Hepatocyte (in vitro differentiated cells): ENCODE data around the gene FGL2. TPM values are rescaled to one million over a fixed set of nuclear protein-coding genes. Genes with fewer than 3 reads are reported as not detected.

Experiments
- DNase-seq: peaks from one replicate; pipeline ENCODE4 v3.0.0-alpha.2; 2016; ENCODE audit warnings: low spot score
- H2AFZ ChIP-seq: fragments of 200-600 bp; sonication (generic); 2 replicates; pipeline ENCODE4 v1.6.0; 2016; ENCODE audit warnings: antibody characterized with exemption, mild to moderate bottlenecking
- H3K27ac ChIP-seq: fragments of 200-600 bp; sonication (generic); 2 replicates; pipeline ENCODE4 v1.5.1; 2016; ENCODE audit warnings: mild to moderate bottlenecking
- H3K27me3 ChIP-seq: fragments of 200-600 bp; sonication (generic); 2 replicates; pipeline ENCODE4 v1.6.1; 2016
- H3K36me3 ChIP-seq: fragments of 200-600 bp; sonication (generic); replicated peaks from 2 replicates; pipeline ENCODE4 v1.5.1; 2016; ENCODE audit warnings: low read depth; ENCODE audit not compliant: insufficient read depth
- H3K4me1 ChIP-seq: fragments of 200-600 bp; sonication (generic); 2 replicates; pipeline ENCODE4 v1.5.1; 2016; ENCODE audit warnings: mild to moderate bottlenecking, moderate library complexity; ENCODE audit not compliant: insufficient read depth
- H3K4me2 ChIP-seq: fragments of 200-600 bp; sonication (generic); 2 replicates; pipeline ENCODE4 v1.6.0; 2016
- H3K4me3 ChIP-seq: fragments of 200-600 bp; sonication (generic); 2 replicates; pipeline ENCODE4 v1.5.1; 2016; ENCODE audit warnings: mild to moderate bottlenecking
- H3K79me2 ChIP-seq: fragments of 200-600 bp; sonication (generic); 2 replicates; pipeline ENCODE4 v1.6.0; 2017; ENCODE audit warnings: mild to moderate bottlenecking
- H3K9me2 ChIP-seq: fragments of 200-600 bp; sonication (generic); replicated peaks from 2 replicates; pipeline ENCODE4 v1.6.0; 2017; ENCODE audit warnings: mild to moderate bottlenecking; ENCODE audit not compliant: insufficient read depth
- H3K9me3 ChIP-seq: fragments of 200-600 bp; sonication (generic); 2 replicates; pipeline ENCODE4 v1.5.1; 2016; ENCODE audit warnings: low read depth, mild to moderate bottlenecking
- H4K20me1 ChIP-seq: fragments of 200-600 bp; sonication (generic); 2 replicates; pipeline ENCODE4 v1.6.0; 2016; ENCODE audit warnings: mild to moderate bottlenecking; ENCODE audit not compliant: insufficient read depth, poor library complexity, severe bottlenecking
- EZH2 ChIP-seq: fragments of 200-600 bp; sonication (generic); IDR thresholded peaks from 2 replicates; pipeline ENCODE4 v1.6.1; 2016; ENCODE audit warnings: antibody characterized with exemption, mild to moderate bottlenecking, borderline replicate concordance
- EZH2phosphoT487 ChIP-seq: fragments of 200-600 bp; sonication (generic); IDR thresholded peaks from one replicate; pipeline ENCODE4 v1.6.1; 2018; ENCODE audit warnings: antibody characterized with exemption, mild to moderate bottlenecking, low read depth, moderate library complexity; ENCODE audit not compliant: unreplicated experiment, severe bottlenecking
- WGBS: methylation state at CpG from one replicate; pipeline ENCODE4 v1.1.6; 2016; ENCODE audit warnings: low lambda C conversion rate; ENCODE audit errors: missing lambda C conversion rate; 5-methylcytosine and 5-hydroxymethylcytosine counted together
- polyA plus RNA-seq: library from polyadenylated mRNA; unstranded; fragments of >200 nt; fragmentation: Nextera tagmentation; extraction: Ambion mirVana; gene quantifications from 2 replicates; pipeline ENCODE4 v1.2.1, GENCODE V29; 2016
- total RNA-seq: library from RNA; depleted of rRNA; stranded (reverse); fragments of >200 nt; gene quantifications from 2 replicates; pipeline ENCODE4 v1.2.3, GENCODE V29; 2014
- TF ChIP-seq, protein P1 (sequence below): fragments of 200-600 bp; sonication (generic); IDR thresholded peaks from 2 replicates; pipeline ENCODE4 v1.5.1; 2016; ENCODE audit warnings: antibody characterized with exemption, mild to moderate bottlenecking; ENCODE audit not compliant: poor library complexity

Gene FGL2
- total and polyA plus RNA-seq, 2 experiments from 2014 or later, result 0.80 to 0.83 TPM

DNA sequence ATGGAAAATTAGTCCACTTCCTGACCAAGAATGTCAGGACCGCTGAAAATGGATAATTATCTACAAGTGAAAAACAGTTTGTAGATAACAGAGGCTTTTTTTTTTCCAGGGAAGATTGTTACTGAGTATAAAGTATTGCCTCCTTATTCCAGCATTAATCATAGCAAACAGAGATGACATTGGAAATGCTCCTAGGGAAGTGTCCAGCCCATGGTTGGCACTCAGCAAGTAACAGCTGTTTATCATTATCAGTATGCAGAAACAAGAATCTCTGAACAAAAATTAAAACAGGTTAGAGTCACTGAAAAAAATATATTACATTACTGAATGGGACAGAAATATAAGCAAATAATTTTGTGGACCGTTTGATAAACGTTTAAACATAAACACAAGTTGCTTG, 14.6 kb downstream of the FGL2 start:
- peaks cover 6% of the 10 kb centered on the region for H3K4me1 ChIP-seq
- no peak for DNase-seq
- peaks cover 3% of the 10 kb centered on the region for H3K9me3 ChIP-seq
- H3K27me3 ChIP-seq, result no peaks in the 10 kb centered on the region
- no peaks in the 10 kb centered on the region for H3K9me2 ChIP-seq
- TF ChIP-seq EZH2 (no peak), EZH2phosphoT487 (no peak)
- TF ChIP-seq, protein P1, sequence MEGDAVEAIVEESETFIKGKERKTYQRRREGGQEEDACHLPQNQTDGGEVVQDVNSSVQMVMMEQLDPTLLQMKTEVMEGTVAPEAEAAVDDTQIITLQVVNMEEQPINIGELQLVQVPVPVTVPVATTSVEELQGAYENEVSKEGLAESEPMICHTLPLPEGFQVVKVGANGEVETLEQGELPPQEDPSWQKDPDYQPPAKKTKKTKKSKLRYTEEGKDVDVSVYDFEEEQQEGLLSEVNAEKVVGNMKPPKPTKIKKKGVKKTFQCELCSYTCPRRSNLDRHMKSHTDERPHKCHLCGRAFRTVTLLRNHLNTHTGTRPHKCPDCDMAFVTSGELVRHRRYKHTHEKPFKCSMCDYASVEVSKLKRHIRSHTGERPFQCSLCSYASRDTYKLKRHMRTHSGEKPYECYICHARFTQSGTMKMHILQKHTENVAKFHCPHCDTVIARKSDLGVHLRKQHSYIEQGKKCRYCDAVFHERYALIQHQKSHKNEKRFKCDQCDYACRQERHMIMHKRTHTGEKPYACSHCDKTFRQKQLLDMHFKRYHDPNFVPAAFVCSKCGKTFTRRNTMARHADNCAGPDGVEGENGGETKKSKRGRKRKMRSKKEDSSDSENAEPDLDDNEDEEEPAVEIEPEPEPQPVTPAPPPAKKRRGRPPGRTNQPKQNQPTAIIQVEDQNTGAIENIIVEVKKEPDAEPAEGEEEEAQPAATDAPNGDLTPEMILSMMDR, result no peak
- H3K27ac ChIP-seq, result no peak overlapping the region
- H3K36me3 ChIP-seq, result no peaks in the 10 kb centered on the region
- H4K20me1 ChIP-seq, result no peaks in the 10 kb centered on the region
- no peak overlapping the region for H3K4me2 ChIP-seq
- no peak overlapping the region for H3K4me3 ChIP-seq
- WGBS, result 64% methylated on average over 3 of the region's 3 CpGs
- no peaks in the 10 kb centered on the region for H3K79me2 ChIP-seq
- H2AFZ ChIP-seq, result no peak overlapping the region

DNA sequence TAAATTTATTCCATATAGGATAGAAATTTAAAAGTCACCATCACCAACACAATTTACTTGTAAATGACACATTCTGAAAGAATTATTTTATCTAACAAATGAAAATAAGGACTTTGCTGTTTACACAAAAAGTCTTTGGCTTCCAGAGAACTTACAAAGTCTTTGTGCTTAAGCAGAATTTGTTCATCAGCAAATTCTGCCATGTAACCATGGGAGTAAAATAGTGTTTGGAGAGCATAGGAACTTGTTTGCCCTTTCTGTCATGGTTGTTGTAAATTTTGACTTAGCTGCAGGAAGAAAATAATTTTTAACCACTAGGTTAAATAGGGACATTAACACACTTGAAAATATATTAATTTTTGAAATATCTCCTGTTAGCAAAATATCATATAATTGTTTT, 15.2 kb downstream of the FGL2 start:
- DNase-seq, result no peak
- H4K20me1 ChIP-seq, result no peaks in the 10 kb centered on the region
- H3K4me1 ChIP-seq, result peaks cover 6% of the 10 kb centered on the region
- no peaks in the 10 kb centered on the region for H3K9me2 ChIP-seq
- H3K27me3 ChIP-seq, result no peaks in the 10 kb centered on the region
- no peak overlapping the region for H2AFZ ChIP-seq
- no peak overlapping the region for H3K4me3 ChIP-seq
- H3K36me3 ChIP-seq, result no peaks in the 10 kb centered on the region
- no peak overlapping the region for H3K4me2 ChIP-seq
- no peak for TF ChIP-seq EZH2phosphoT487
- TF ChIP-seq EZH2, result no peak
- TF ChIP-seq, protein P1, result no peak
- no peaks in the 10 kb centered on the region for H3K79me2 ChIP-seq
- H3K9me3 ChIP-seq, result peaks cover 3% of the 10 kb centered on the region
- H3K27ac ChIP-seq, result no peak overlapping the region

DNA sequence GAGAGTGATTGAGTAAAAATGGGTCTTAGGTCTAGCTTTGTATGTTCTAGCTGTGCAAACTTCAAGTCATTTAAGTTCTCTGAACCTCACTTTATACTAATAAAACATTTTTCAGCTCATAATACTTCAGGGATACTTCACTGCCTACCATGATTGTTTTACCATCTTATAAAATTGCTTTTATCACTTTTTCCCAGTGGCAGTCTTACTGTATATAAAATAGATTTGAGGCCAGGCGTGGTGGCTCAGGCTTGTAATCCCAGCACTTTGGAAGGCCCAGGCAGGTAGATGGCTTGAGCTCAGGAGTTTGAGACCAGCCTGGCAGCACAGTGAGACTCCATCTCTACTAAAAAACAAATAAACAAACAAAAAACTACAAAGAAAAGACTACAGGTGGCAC, 17.4 kb downstream of the FGL2 start:
- H3K9me2 ChIP-seq, result no peaks in the 10 kb centered on the region
- no peaks in the 10 kb centered on the region for H3K79me2 ChIP-seq
- no peak overlapping the region for H2AFZ ChIP-seq
- H3K9me3 ChIP-seq, result peaks cover 3% of the 10 kb centered on the region
- H3K4me3 ChIP-seq, result no peak overlapping the region
- TF ChIP-seq EZH2phosphoT487 (no peak), EZH2 (no peak)
- TF ChIP-seq, protein P1, result no peak
- no peak overlapping the region for H3K4me2 ChIP-seq
- H3K27me3 ChIP-seq, result no peaks in the 10 kb centered on the region
- no peaks in the 10 kb centered on the region for H4K20me1 ChIP-seq
- H3K27ac ChIP-seq, result no peak overlapping the region
- 96% methylated on average over 1 of the region's 1 CpG for WGBS
- DNase-seq, result no peak
- H3K4me1 ChIP-seq, result peaks cover 6% of the 10 kb centered on the region
- no peaks in the 10 kb centered on the region for H3K36me3 ChIP-seq

DNA sequence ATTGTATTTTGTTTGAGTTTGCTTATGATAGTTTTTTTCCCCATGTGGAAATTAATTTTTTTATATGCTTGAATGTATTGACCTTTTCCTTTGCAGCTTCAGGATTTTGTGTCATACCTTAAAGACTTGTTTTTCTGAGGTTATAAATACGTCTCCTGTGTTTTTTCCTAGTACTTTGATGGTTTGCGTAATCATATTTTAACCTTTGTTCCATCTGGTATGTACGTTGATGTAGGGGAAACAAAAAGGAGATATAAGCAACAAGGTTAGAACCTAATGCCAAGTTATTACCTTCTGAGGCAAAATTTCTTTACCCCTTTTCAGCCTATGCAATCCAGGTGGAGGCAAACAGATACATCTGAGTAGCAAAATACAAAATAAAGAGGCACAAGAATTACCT, 17.9 kb downstream of the FGL2 start:
- no peak overlapping the region for H3K4me2 ChIP-seq
- no peaks in the 10 kb centered on the region for H3K27me3 ChIP-seq
- H3K27ac ChIP-seq, result no peak overlapping the region
- peaks cover 6% of the 10 kb centered on the region for H3K4me1 ChIP-seq
- H4K20me1 ChIP-seq, result no peaks in the 10 kb centered on the region
- no peak for DNase-seq
- peaks cover 3% of the 10 kb centered on the region for H3K9me3 ChIP-seq
- H3K36me3 ChIP-seq, result no peaks in the 10 kb centered on the region
- 81% methylated on average over 3 of the region's 3 CpGs for WGBS
- no peak overlapping the region for H3K4me3 ChIP-seq
- H3K9me2 ChIP-seq, result no peaks in the 10 kb centered on the region
- H3K79me2 ChIP-seq, result no peaks in the 10 kb centered on the region
- no peak overlapping the region for H2AFZ ChIP-seq
- TF ChIP-seq EZH2, result no peak
- TF ChIP-seq, protein P1, result no peak
- TF ChIP-seq EZH2phosphoT487, result no peak
